ENCODE results near the gene MASP2. TPM values are rescaled to one million over a fixed set of nuclear protein-coding genes. Genes with fewer than 3 reads are reported as not detected.
"Not testable (repeated sequence)": the region's sequence is repeated elsewhere in the genome, so short reads cannot be mapped to it uniquely, and the experiment has no call there.

Gene MASP2
- total RNA-seq (2014; rRNA removed; shearing (Covaris generic)), result not detected in 2 replicates
- polyA plus RNA-seq (2015; cell fraction: cytosol; rRNA removed), result 0.06 TPM in 1 of 2 replicates, not detected in the other
- polyA plus RNA-seq (2015; cell fraction: nucleus; rRNA removed), result 0.58 TPM in 1 of 2 replicates, not detected in the other

DNA sequence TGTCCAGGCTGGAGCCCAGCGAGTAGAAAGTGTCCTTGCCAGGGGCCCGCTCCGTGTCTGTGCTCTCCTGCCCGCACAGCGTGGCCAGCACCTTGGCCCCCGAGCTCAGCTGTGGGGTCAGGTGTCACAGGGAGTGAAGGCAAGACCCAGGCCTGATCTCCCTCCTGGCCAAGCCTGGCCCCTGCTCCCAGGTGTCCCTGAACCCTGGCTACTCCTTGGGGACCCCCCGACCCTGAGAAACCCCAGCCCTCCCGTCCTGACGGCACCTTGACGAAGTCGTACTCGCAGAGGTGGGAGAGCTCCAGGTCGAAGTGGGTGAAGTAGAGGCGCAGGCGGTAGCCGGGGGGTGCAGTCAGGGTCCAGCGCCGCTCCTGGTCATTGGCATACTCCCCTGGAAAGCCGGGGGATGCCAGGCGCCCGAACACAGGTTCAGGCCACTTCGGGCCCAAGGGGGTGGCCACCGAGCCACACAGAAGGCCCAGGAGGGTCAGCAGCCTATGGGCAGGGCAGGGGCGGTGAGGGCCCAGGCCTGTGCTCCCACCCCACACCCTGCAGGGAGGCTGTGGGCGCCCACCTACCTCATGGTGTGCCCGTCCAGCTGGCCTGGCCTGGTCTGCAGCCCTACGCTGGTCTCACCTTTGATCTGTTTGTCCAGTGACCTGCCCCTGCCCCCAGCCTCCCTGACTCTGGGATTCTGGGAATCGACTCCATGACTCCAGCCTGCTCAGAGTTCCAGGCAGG lies at the start of gene MASP2:
Gene MASP2, minus strand, starts transcription at position 615 of the 741 bp plus-strand sequence. Its CDS starts 32 bp downstream, at position 583.
- in situ Hi-C loops (cut with HindIII; ENCODE audit: low pct_unique_long_range_greater_than_20kb, low sequenced_read_pairs), result no loop called here
- DNase-seq (ENCODE audit: low read depth, low spot score), result no peak

DNA sequence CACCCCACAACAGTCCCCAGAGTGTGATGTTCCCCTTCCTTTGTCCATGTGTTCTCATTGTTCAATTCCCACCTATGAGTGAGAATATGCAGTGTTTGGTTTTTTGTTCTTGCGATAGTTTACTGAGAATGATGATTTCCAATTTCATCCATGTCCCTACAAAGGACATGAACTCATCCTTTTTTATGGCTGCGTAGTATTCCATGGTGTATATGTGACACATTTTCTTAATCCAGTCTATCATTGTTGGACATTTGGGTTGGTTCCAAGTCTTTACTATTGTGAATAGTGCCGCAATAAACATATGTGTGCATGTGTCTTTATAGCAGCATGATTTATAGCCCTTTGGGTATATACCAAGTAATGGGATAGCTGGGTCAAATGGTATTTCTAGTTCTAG lies 36.7 kb upstream of the MASP2 start:
- DNase-seq (ENCODE audit: low read depth, low spot score); in situ Hi-C loops (cut with HindIII; ENCODE audit: low pct_unique_long_range_greater_than_20kb, low sequenced_read_pairs): not testable (repeated sequence)

DNA sequence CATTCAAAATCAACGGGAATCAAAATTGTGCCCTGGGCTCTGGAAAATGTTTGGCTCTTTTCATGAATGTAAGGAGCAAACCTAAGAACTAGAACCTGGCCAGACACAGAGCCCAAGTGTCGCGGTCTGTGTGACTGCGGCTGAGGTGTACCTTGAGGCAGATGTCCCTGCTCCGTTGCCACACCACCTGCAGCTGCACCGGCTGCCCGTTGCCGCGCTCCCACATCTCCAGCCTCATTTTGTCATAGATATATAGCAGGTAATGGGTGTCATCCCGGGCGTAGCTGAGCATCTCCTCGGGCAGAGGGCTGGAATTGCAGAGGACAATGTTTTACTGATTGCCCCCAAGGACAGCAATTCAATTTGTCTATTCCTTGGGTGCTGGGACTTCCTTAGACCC lies 33.9 kb upstream of the MASP2 start:
- no peak for DNase-seq (ENCODE audit: low read depth, low spot score)
- in situ Hi-C loops (cut with HindIII; ENCODE audit: low pct_unique_long_range_greater_than_20kb, low sequenced_read_pairs), result no loop called here

DNA sequence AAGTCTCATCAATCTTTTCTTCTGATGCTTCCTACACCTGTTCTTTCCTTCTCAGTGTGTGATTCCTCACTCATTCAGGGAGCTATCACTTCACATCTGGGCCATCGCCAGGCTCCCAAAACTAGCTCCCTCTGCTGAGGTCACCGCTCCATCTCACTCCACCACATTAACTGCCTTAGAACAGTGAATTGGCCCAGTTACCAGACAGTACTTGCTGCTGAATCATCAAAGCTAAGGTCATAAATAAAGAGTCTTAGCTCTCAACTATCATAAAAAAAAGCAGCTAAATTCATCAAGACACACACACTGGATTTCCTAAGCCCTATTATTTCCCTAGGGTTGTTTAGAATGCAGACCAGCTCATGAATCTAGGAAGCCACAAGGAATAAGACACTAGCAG lies 31.6 kb upstream of the MASP2 start:
- DNase-seq (ENCODE audit: low read depth, low spot score), result no peak
- in situ Hi-C loops (cut with HindIII; ENCODE audit: low pct_unique_long_range_greater_than_20kb, low sequenced_read_pairs), result no loop called here

DNA sequence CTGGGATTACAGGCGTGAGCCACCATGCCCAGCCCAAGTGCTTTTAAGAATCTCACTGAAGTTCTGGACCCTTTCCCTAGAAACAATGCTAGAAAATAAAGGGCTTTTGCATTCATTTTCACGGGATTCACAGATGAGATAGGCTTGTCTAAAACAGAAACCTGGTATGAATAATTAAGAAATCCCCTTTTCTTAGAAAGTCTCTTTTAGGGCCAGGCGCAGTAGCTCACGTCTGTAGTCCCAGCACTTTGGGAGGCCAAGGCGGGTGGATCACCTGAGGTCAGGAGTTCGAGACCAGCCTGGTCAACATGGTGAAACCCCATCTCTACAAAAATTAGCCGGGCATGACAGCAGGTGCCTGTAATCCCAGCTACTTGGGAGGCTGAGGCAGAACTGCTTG lies 26.4 kb upstream of the MASP2 start:
- DNase-seq (ENCODE audit: low read depth, low spot score); in situ Hi-C loops (cut with HindIII; ENCODE audit: low pct_unique_long_range_greater_than_20kb, low sequenced_read_pairs): not testable (repeated sequence)

DNA sequence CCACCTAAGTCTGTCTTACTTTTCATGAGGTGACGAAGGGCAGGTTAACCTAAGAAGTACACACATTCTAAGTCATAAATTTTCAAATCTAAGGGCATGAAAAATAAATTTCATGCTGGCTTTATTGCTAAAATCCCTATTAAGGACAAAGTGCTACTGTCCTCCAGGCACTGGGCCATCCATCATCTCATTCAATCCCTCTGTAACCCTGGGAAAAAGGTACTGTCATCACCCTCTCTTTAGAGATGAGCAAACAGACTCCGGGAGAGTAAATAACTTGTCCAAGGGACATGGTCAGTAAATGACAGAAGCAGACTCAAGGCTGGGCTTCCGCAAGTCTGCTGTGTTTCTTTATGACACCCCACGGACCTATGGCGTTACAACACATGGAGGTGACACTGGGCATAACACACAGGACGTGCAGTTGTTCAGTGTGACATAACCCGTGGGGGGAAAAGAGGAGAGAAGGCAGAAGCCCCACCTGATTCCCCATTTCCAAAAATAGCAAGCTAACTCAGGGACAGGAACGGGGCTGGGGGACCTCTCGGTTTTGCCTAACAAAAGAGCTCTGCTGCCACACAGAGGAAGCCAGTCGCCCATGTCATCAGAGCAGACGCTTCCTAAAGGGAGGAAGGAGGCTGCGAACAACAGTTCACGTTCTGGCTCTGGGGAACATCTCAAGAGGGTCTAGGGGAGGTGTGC lies 25.3 kb upstream of the MASP2 start:
- in situ Hi-C loops (cut with HindIII; ENCODE audit: low pct_unique_long_range_greater_than_20kb, low sequenced_read_pairs), result no loop called here
- DNase-seq (ENCODE audit: low read depth, low spot score), result no peak

DNA sequence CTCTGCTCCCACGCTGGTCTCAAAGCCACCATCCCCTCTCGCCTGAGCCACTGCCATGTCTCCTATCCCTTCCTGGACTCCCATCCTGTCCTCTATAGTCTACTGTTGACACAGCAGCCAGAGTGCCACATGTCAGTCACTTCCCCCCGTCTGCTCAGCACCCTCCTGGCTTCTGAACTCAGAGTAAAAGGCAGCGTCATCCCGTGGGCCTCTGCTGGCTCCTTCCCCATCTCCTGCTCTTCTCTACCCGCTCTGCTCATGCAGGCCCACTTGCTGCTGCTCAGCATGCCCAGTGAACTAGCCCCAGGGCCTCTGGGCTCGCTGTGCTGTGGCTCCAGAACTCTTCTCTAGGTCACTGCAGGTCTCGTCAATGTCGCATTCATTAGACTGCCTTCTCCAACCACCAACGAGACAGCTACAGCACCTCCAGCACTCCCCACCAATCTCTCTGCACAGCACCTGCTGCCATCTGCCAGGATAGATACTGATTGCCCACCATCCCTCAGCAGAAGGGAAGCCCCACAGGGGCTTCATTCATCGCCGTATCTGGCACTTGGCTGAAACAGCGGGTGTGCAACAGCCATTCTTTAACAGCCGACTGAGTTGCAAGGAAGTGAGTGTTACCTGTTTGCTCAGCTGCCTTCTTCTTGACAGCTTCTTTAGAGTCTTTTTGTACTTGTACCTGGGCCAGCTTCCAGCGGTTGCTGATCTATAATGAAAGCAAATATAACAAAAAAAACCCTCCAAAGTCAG lies 24.6 kb upstream of the MASP2 start:
- in situ Hi-C loops (cut with HindIII; ENCODE audit: low pct_unique_long_range_greater_than_20kb, low sequenced_read_pairs), result no loop called here
- DNase-seq (ENCODE audit: low read depth, low spot score), result no peak

DNA sequence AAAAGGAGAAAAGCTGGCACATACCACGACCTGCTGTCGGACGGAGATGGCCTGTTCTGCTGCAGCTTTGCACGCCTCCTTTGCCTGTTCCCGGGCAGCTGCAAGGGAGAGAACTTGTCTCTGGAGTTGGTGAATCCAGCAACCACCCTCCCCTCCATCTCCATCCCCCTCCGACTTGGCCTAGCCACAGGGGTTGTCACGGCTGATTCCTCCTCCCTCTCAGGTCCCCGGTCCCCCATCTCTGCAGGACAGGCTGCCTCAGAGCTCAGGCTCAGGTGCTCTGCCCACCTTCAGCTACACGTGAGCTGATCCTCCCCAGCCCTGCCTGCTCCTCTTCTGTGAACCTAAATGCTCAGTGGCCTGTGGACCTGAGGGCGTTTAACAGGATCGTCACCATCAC lies 23.8 kb upstream of the MASP2 start:
- no peak for DNase-seq (ENCODE audit: low read depth, low spot score)
- in situ Hi-C loops (cut with HindIII; ENCODE audit: low pct_unique_long_range_greater_than_20kb, low sequenced_read_pairs), result no loop called here

DNA sequence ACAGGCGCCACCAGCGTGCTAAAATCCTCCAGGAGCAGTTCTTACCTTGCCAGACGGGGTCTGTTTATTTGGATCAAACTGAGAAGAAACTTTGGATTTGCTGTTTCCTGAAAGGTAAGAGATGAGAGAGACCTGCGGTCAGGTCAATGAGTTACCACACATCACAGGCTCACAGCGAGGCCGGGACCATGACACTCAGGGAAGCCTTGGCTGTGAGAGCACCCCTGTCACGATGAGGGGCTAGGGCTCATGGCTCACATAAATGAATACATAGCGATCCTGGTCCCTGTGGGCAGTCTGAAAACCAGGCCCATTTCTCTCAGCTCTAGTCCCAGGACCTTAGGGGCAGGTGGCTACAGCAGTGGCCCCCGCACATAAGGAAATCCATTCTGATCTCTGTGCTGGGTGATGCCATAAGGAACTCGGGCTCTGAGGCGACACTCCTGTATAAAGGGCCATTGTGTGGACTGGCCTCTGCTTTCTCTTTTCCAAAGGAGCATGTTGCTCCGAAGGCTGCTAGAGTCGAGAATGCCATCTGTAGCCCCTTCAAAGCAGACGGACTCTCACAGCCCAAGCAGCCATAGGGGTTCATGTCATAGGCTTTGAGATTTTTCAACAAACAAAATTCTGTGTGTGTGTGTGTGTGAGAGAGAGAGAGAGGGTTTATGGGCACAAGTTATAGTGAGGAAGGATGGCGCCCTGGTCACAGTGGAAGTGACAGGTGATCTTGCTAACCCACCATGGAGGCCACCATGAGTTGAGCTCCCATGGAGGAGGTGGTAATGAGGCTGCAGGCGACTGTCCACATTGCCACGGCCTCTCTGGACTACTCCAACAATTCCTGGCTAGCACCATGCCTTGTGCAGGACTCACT lies 21.8 kb upstream of the MASP2 start:
- in situ Hi-C loops (cut with HindIII; ENCODE audit: low pct_unique_long_range_greater_than_20kb, low sequenced_read_pairs), result no loop called here
- DNase-seq (ENCODE audit: low read depth, low spot score), result no peak

DNA sequence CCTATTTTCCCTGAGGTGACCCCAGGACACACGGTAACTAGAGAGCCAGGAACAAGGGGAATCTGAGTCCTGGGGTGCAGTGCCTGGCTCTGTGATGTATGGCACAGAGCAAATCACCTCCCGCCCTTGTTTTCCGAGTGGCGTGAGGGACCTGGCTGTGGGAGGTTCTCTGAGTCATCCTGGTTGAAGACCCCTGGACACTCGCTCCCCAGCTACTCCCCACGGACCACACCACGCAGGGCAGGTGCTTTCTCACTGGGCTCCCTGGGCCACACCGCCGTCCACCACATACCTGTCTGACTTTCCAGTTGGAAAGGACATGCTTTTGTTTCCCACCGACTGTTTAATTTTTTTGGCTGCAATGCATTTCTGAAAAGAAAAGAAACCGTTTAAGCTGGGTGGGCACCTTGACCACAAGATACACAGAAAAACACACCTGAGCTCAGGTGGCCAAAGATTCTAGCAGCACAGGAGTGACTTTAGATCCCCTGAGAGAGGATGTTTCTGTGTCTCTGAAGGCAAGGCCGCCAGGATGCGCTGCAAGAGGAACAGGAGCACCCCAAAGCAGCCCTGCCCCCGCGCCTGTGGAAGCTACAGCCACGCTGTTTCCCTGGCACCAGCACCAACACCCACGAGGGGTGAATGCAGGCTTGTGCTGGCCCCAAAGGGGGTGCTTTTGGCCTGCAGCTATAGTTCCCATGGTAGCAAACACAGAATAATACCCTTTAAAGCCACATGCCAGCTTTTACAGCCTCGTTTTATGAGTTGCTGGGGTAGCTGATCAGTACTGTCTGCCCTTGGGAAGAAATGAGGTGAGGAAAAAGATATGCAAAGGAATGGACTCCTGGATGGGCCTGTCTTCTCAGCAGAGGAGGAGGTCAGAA lies 20.9 kb upstream of the MASP2 start:
- no peak for DNase-seq (ENCODE audit: low read depth, low spot score)
- in situ Hi-C loops (cut with HindIII; ENCODE audit: low pct_unique_long_range_greater_than_20kb, low sequenced_read_pairs), result no loop called here

DNA sequence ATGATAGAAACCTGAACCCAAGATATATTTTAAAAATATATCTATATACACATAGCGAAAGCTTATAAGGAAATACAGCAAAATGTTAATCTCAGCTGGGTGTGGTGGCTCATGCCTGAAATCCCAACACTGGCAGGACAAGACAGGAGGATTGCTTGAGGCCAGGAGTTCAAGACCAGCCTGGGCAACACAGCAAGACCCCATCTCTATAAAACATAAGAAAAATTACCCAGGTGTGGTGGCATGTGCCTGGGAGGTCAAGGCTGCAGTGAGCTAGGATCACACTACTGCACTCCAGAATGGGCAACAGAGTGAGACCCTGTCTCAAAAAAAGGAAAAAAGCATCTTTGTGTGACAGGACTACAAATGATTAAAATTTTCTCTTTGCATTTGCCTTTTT lies 18.8 kb upstream of the MASP2 start:
- in situ Hi-C loops (cut with HindIII; ENCODE audit: low pct_unique_long_range_greater_than_20kb, low sequenced_read_pairs), result no loop called here
- no peak for DNase-seq (ENCODE audit: low read depth, low spot score)

DNA sequence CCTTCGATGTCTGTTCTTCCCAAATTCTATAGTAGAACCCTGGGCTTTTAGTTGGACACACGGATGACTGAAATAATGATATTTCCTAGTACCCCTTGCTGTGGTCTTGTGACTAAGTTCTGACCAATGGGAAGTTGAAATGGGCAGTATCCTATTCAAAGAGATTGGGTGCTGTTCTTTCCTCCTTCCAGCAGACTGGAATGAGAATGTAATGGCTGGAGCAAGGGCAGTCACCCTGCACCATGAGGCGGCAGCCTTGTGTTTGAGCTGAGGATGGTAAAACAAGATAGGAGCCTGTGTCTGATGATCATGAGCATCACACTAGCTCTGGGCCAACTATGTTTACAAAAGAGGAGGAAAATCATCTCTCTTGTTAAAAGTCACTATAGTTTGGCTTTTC lies 17.9 kb upstream of the MASP2 start:
- in situ Hi-C loops (cut with HindIII; ENCODE audit: low pct_unique_long_range_greater_than_20kb, low sequenced_read_pairs), result no loop called here
- DNase-seq (ENCODE audit: low read depth, low spot score), result no peak

DNA sequence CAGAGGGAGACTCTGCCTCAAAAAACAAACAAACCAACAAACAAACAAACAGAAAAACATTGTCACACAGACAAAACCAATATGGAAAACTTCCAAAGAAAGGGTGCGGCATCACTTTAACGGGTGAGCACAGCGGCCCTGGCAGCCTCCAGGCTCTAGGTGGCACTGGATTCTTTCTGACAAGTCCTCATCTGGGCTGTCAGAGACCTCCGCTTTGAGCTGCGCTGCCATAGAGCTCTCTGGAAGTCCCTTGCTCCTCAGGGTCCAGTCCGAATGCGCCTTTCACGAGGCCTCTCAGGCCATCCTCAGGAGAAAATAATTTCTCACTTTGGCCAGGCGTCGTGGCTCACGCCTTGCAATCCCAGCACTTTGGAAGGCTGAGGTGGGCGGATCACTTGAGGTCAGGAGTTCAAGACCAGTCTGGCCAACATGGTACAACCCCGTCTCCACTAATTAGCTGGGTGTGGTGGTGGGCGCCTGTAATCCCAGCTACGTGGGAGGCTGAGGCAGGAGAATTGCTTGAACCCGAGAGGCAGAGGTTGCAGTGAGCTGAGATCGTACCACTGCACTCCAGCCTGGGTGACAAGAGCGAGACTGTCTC lies 17.0 kb upstream of the MASP2 start:
- peak; percentile 64 for DNase-seq (ENCODE audit: low read depth, low spot score)
- in situ Hi-C loops (cut with HindIII; ENCODE audit: low pct_unique_long_range_greater_than_20kb, low sequenced_read_pairs), result not testable (repeated sequence)

DNA sequence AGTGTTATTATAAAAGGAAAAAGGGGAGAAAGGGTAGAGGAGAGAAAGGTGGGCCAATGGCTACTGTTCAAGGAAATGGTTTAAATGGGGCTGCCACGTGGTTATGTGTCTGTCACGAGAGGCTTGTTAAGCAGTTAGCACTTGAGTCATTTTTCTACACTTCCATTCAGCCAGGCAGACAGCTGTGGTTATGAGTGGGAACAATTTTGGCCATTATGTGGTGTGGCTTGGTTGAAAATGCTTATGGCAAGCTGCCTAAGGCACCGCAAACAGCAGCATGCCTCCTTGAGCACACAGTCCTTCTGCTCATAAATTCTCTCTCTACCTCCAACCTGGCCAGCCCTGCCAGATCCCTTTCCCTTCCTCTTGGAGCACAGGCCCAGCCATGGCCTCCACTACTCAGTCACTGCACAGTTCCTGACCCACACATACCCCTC lies 15.9 kb upstream of the MASP2 start:
- DNase-seq (ENCODE audit: low read depth, low spot score), result peak; percentile 94
- in situ Hi-C loops (cut with HindIII; ENCODE audit: low pct_unique_long_range_greater_than_20kb, low sequenced_read_pairs), result no loop called here

DNA sequence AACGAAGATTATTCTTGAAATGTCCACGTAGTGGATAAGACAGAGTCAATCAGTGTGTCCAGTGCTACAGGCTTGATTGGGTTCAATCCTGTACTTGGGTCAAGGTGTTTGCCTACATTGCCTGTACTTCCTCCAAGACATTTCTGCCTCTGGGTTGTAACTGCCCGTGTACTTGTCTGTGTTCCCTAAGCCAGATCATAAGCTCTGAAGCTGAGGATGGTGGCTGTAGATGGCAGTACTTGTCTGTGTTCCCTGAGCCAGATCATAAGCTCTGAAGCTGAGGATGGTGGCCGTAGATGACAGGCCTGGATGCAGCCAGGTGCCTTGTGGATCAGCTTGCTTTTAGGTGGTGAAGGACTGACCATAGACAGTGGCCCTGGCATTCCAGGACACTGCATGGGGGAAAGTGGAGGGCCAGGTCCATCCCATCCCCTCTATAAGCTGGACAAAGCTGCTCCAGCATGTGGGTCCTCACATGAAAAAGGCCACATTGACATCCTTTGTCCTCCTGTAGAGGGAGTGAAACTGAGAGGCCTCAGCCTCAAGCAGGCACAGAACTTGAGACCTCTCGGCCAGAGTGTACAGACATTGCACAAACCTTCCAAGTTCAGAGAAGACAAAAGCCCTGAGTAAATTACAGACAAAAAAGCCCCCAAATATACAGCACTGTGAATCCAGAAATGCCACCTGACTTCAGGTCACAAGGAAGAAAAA lies 14.8 kb upstream of the MASP2 start:
- peak; percentile 48 for DNase-seq (ENCODE audit: low read depth, low spot score)
- in situ Hi-C loops (cut with HindIII; ENCODE audit: low pct_unique_long_range_greater_than_20kb, low sequenced_read_pairs), result no loop called here
